HL-60/S4 (cell line): ENCODE measurements around the gene ATP11A.
"Not testable (repeated sequence)": the region's sequence is repeated elsewhere in the genome, so short reads cannot be mapped to it uniquely, and the experiment has no call there.

Experiments used
- in situ Hi-C: fragments of 300-500 bp; cut with MboI; formaldehyde crosslinking; loops from 2 replicates; pipeline ENCODE4 v1.14.3; 2022; ENCODE audit warnings: low sequenced_read_pairs

The ATP11A gene

DNA sequence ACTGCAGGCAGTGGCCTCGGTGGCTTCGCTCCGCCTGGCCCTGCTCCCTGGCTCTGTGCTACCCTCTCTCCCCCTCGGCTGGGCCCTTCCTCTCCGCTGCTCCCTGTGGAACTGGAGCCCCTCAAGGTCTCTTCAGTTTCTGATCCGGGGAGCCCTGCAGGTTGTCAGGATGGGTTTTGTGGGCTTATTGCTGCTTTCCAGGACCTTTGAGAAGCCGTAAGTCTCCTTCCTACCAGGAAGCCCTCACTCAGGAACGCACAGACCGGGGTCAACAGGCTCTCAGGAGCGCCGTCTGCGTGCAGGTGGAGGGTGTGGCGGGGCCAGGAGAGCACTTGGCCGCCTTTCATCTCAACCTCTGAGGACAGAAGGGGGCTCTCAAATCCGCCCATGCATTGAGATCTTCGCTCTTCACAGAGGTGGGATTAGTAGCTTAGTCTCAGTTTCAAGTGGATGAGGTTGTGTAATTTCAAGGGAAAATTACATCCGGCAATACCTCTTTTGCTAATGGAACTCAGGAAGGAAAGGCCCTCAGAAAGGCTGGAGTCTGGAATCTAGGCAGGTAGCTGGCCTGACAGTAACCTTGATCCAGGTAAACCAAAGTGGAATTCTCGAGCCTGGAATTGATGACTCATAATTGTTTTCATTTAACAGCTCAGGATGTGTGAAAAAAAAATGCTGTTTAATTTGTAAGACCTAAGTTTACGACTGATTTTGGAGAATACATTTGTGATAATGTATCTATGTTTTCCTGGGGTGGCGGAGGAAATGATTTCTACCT, 102.0 kb downstream of the ATP11A start:
- in situ Hi-C loops: no loop called here

- in situ Hi-C loops: no loop called here
Observed at GRCh38 chr13:112792511-112792910, 102.7 kb downstream of the ATP11A start.

DNA sequence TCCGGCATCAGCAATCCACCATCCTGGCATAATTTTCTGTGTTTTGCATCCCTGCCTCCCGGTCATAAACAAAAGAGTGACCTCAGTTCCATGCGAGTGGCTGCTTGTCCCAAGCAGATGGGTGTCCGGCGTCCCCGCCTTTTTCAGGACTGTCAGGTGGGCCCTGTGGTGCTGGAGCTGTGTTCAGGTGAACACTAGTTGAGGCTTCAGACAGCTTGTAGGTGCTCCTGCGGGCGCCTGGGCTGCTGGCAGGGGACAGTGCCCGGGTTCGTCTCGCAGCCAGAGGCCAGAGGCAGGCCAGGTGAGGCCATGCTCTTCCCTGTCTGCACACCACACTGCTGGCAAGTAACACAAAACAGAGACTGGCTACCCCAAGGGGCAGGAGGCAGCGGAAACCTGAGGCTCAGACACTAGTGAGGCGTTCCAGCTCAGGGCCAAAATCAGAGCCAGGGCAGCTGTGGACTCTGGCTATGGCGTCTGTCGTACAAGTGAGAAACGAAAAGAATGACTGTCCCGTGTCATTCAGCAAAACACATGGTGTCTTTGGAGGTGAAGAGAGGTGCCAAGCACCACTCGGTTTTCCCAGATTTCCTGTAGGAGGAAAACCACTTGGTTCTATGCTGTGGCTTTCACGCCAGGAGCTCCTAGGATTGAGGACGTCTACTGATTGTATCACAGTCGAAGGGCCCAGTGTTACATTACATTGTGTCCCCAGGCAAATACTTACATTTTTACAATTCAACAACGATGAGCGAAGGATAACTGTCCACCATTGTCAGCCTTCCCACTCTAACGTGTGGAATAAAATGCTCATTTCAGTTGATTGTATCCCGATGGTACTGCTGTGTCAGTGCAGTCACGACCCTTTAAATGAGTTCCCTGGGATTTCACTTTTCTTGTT, 104.0 kb downstream of the ATP11A start:
- in situ Hi-C loops: no loop called here

DNA sequence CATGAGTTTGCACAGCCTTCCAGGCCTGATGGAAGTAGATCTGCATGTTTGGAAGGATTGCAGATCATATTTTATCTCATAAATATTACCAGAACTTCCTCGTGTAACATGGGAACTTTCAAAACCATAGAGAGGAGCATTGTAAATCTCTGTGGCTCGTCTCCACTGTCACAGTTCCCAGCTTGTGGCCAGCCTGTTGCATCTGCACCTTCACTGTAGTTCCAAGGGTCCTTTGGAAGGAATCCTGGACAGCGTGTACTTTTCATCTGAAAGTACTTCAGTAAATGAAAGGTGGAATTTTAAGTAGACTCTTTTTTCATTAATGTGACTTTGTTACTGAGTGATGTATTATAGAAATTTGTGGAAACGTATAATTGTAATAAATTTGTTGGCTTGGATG, 105.4 kb downstream of the ATP11A start:
- in situ Hi-C loops: no loop called here

DNA sequence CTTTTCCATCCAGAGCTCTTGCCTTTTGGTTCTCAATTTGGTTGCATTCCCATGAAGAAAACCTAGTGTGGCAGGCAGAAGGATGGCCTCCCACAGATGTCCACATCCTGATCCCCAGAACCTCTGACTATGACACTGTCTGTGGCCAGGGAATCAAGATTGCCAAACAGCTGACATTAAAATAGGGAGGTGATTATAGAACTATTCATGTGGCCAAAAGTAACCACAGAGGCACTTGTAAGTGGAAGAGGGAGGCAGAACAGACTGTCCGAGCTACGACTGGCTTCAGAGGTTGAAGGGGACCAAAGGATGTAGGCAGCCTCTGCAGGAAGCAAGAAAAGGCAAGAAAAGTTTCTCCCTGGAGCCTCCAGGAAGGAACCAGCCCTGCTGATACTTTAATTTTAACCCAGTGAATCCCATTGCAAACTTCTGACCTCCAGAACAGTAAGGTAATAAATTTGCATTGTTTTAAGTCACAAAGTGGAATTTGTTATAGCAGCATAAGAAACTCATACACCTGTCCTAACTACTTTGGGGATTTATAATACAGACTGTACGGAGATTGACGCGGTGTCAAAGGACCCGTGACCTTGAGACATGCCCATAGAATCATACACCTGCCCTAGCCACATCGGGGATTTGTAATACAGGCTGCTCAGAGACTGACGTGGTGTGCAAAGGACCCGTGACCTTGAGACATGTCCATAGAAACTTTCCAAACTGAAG, 106.5 kb downstream of the ATP11A start:
- in situ Hi-C loops: no loop called here

- in situ Hi-C loops: no loop called here
Observed at GRCh38 chr13:112799394-112799793, 109.6 kb downstream of the ATP11A start.

DNA sequence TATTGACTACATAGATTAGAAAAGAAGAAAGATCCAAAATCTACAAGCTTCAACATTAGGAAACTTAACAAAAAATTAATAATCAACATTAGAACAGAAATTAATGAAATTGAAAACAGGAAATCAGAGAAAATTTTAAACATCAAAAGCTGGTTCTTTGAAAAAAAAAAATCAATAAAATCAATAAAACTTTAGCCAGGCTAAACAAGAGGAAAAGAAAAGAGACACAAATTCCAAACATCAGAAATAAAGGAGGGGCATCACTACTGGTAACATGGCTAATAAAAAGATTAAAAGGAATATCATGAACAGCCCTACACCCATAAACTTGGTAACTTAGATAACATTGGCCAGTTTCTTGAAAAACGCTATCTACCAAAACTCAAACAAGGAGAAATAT, 110.2 kb downstream of the ATP11A start:
- in situ Hi-C loops: no loop called here

DNA sequence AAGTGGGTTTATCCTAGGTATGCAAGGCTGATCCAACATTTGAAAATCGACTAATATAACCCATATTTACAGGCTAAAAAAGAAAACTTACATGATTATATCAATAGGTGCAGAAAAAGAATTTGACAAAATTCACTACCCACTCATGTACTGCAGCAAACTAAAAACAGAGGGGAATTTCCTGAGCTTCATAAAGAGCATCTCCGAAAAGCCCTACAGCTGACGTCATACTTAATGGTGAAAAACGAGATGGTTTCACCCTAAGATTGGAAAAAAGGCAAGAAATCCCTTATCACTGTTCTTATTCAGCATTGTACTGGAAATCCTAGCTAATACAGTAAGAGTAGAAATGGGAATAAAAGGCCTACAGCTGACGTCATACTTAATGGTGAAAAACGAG, 111.0 kb downstream of the ATP11A start:
- in situ Hi-C loops: not testable (repeated sequence)

DNA sequence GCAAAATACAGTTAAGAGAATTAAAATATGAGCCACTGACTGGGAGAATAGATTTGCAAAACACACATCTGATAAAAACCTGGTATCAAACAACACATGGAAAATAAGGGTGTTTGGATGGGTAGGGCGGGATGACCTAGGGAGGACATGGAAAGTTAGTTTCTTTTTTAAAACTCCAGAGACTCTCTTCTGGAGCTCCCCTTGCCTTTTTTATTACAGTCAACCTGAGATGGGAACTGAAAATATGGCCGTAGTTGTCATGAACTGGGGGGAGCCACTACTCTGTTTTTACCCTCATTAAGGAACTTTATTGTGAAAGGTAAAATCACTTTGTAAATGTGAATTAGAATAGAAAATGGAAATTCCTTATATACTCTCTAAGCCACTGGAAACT, 113.0 kb downstream of the ATP11A start:
- in situ Hi-C loops: no loop called here

- in situ Hi-C loops: no loop called here
Observed at GRCh38 chr13:112803422-112803821, 113.6 kb downstream of the ATP11A start.

- in situ Hi-C loops: no loop called here
Observed at GRCh38 chr13:112804374-112804773, 114.5 kb downstream of the ATP11A start.

- in situ Hi-C loops: no loop called here
Observed at GRCh38 chr13:112806739-112807652, 117.2 kb downstream of the ATP11A start.

DNA sequence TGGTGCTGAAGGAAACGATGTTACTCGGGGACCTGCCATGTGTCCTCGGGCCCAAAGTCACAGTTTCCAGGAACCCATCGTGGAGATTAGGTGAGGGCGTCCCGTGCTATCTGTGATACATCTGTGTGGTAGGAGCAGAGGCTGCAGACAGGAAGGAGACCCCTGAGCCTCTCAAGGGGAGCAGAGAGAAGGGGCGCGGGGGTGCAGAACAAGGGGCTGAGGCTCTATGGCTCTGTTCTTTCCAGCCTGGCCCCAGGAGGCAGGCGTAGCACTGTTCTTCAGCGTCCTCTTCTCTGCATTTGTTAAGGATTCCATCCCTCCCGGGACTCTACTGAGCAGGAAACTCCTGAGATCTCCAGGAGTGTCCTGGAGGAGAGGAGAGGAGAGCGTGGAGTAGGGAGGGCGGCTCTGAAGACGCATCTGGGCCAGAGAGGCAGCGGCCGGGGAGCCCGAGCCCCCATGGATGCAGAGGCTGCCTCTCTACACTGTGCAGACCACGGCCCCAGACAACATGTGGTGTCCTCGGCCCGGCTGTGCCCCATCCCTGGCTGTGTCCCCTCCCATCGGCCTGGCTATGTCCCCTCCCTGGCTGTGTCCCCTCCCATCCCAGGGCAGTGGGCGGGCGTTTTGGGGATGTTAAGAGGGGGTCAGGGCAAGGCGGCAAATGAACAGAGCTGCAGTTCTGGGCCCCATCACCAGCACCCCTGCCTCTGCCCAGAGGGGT, 118.0 kb downstream of the ATP11A start:
- in situ Hi-C loops: no loop called here

DNA sequence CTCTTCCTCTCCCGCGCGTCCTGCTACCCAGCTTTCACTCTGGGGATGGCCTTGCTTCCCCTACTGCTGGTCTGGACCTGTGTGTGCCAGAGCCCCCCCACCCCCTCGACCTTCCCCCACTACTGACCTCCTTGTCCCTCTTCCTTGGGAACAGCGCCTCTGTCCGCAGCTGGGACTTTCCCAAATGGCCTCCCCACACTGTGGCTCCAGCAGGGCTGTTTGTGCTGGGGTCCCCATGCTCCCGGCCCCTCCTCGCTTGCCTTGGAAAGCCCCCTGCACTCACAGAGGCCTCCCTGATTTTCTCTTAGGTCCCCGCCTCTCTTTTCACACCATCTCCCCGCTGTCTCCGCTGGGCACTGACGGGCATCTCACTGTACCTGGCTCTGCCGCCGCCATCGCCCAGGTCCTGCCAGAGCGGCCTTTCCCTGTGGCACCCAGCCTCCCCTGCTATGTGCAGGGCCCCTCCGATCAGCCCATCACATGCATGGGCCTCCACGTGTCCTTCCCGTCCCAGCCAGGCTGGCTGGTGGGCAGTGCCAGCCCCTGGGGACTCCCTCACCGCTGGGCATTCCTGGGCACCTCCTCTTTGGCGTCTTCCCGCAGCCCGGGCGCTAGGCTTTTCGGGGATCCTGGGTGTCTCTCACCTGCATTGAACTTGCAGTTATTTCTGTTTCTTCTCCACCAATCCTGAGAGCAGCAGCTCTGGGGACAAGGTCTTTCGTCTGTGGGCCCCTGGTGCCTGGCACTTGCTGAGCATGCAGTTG, 118.7 kb downstream of the ATP11A start:
- in situ Hi-C loops: no loop called here

DNA sequence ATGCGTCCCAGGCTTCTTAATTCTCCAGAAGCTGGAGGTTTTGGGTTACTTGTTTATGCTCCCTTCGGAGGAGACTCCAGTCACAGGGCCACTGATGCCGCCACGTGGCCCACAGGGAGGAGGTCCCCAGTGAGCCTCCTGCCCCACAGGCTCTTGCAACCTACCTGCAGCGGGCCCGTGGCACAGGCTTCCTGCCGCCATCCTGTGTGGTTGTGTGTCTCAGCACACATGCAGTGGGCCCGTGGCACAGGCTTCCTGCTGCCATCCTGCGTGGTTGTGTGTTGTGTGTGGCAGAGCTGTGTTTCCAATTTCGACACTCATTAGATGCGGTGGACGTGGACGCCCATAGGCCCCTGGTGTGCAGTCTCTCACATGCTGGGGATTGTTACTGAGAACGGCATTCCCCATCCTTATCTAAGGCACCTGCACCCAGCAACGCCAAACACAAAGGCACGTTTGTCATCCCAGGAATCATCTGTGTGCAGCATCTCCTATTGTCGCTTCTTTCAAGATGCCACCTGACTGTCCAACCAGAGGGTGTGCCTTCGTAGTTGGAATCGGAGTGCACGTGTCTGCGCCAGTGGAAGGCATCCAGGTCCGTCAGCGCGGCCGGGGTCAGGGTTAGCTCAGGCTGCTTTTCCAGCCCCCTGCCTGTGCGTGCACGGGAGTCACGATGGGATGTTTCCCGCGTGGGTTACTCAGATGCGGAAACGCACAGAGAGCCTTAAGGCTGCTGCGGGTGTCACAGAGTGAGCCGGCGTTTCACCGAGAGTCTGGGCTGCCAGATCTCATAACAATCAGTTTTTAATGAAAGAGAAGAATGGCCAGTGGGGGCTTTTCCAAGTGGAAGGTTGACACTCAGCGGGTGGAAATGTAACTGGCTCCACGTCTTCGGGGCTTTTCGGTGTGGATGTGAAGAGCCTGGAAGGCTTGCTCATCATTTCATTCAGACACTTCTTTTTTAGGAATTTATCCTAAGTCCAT, 119.8 kb downstream of the ATP11A start:
- in situ Hi-C loops: no loop called here

DNA sequence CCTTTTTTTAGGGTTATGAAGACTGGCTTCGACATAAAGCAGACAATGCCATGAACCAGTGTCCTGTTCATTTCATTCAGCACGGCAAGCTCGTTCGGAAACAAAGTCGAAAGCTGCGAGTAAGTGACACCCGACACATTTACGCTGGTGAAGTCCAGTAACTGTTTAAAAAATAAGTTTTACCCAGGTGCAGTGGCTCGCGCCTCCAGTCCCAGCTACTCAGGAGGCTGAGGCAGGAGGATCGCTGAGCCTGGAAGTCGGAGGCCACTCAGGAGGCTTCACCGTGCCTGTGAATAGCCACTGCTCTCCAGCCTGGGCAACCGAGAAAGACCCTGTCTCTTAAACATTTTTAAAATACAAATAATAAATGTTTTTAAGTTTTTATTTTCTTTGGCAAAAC, 120.8 kb downstream of the ATP11A start:
- in situ Hi-C loops: no loop called here

GRCh38 chr13:112812306-112813055, 122.6 kb downstream of the ATP11A start:
- in situ Hi-C loops: no loop called here
